Lung microvascular endothelial cell (primary cell): ENCODE measurements around the gene SSBP3. TPM values are rescaled to one million over a fixed set of nuclear protein-coding genes. Genes with fewer than 3 reads are reported as not detected.
A peak's percentile ranks its signal among the peaks of the same experiment; 100 is the strongest.

ENCODE experiments used
- DNase-seq, 2 donors: peaks; one replicate each; pipeline versions ENCODE4 v3.0.0 to v3.0.0-alpha.2; 2010; ENCODE audit warnings: low read depth in 2 of 2
- total RNA-seq: library from RNA; depleted of rRNA; stranded (reverse); fragments of >200 nt; gene quantifications from 2 replicates; pipeline ENCODE4 v1.2.1, GENCODE V29; 2014

SSBP3 gene
- total RNA-seq, 1 donor from 2014 or later: 10.3 TPM

DNA sequence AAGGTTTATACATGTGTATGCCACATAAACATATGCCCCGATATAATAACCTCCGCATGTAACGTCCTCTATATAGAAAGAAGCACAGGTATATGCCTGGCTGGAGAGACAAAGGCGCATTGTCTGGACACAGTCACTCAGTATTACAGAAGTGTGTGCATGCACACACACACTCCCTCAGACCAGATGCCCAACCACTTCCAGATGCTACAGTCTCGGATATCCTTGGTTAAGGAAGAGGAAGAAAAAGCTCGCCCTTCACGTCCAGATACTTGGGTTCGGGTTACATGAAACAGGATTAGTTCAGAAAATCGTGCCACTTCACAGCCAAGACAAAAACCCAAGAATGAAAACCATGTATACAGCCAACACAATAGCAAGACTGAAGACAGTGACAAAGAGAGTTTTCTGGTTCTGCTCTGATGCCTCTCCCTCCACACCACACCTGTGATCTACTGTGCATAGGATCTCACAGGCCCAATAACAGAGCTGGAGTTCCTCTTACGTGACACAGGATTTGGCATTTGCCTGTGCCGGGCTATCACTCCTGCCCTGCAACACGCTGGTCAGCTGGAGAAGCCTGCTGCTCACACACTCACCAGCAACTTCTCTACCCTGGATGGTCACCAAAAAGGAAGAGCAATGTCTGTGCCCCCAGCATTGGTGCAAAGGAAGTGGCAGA lies 75.0 kb downstream of the SSBP3 start:
- no peak for DNase-seq

GRCh38 chr1:54329312-54330003 lies 76.7 kb downstream of the SSBP3 start:
- DNase-seq: no peak

DNA sequence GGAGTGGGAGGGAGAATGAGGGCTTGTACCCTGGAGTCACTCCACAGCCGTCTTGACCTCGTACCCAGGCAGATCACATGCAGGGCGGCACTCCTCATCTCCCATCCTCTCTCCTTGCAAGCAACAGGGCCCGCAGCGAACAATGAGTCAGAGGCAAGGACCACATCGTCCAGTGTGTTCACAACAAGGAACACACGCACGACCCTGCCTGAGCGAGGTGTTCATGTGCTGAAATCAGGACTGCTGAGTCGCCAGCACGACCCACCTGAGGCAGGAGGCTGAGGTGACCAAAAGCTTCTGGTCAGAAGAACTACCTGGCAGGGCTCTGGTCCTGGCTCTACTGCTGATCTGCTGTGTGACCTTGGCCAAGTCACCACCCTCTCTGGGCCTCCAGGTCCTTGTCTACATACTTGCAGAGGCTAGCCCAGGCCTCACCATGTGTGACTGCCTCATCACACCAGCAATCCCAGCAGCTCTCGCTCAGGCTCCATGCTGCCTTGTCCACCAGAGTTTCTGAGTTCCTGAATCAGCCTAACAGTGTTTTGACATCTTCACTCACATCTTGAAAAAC lies 78.0 kb downstream of the SSBP3 start:
- DNase-seq: peak in 1 of 2 donors; percentile 39

GRCh38 chr1:54327386-54328065 lies 78.7 kb downstream of the SSBP3 start:
- DNase-seq: peak in 1 of 2 donors; percentile 44

DNA sequence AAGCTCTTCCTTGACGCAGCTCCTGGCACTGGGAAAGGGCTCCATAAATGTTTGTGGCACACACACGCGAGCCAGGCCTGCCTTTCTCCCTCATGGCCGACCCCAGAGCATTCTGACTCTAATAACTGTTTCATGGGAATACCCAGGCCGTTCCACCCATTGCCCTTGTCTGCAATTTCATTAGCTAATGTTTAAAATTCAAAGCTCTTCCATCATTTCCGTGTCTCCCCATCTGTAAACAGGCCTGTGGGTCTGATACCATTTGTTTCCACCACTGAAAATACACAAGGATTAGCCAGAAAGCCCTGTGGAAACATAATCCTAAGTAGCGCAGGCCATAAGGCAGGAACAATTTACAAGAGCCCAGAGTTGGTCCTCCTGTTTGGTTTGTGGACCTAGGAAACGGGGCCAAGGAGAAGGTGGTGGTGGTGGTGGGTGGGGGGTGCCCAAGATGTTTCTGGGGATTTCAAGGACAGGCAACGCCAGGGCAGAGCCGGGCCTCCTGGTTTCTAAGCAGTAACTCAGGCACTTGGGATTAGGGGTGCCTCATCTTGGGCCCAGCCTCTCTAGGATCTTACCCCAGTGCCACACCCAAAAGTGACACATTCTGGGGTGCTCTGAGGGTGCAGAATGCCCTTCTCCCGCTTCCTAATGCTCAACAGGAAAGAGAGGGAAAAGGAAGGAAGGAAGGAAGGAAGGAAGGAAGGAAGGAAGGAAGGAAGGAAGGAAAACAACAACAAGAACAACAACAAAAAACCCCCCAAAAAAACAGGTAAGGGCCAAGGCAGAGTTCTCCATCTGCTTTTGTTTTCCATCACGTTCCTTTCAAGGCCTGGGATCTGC lies 79.4 kb downstream of the SSBP3 start:
- peak in 1 of 2 donors; percentile 20 for DNase-seq

DNA sequence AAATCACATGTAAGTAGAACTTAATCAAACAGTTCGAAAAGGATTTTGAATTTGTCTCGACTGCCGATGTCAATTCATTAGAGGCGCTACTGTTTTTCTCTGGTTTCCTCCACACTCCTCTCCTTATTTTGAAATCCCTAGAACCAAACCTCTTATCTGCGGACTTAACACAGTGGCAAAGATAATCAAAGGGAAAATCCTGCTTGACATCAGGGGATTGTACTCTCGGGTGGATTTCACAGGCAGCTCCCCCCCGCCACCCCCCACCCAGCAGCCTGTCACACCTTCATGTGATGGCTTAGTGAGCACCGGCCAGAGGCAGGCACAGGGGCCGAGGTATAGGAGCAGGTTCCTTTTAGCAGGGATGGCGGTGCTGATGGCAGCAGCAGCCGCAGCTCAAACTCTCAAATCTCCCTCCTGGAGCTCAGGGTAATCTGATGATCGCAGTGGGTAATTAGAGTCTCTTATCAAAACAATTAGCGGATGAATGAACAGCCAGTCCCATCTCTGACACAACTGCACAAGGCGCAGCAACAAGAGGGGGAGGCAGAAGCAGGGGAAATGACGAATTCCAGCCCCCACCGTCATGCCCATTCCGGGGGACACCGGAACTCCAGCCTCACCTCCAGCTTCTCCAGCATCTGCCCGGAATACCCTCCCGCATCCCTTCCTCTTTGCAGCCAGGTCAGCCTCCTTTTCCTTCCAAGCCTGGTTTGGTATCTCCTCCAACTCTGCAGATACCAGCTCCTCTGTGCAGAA lies 80.3 kb downstream of the SSBP3 start:
- peak; percentile 31 to 62 for DNase-seq

- no peak for DNase-seq
Measured at GRCh38 chr1:54325284-54325683, 80.9 kb downstream of the SSBP3 start.

GRCh38 chr1:54324251-54325140 lies 81.7 kb downstream of the SSBP3 start:
- peak in 1 of 2 donors; percentile 18 for DNase-seq

DNA sequence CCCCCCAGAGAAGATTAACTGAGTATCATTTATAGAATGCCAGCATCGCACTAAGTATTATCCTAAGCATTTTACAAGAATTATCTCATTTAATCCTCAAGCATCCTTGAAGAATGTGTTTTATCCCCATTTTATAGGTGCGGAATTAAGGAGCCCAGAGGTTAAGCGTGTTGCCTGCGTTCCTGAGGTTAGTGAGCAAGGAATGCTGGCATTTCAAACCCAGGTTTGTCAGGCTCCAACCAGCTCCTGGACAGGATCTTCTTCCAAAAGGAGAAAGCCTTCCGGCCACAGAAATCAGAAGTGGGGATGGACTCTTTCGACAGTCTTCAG lies 82.3 kb downstream of the SSBP3 start:
- DNase-seq: no peak

GRCh38 chr1:54323324-54323739 lies 82.9 kb downstream of the SSBP3 start:
- no peak for DNase-seq

DNA sequence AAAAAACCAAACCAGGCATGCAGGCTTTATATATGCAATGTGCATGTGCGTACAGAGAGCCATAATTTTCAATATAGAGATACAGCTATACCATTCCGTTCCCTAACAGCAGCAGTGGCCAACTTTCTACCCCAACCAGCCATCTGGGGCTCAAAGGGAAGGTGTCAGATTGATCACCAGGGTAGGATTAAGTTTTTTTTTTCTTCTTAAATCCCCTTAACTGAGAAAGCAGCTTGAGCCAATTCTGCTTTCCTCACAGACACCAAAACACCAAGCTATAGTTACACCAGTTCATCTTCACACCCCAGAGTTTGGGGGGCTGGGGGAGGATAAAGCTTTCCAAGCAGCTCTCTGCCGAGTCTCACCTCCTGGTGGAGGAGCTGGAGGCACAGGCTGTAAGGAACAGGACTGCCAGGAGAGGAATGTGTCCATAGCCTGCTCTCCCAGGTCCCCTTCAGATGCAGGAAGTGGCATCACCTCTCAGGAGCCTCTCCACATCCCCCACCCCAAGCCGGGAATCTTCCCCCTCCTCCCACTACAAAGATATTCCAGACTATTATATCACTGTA lies 87.9 kb downstream of the SSBP3 start:
- no peak for DNase-seq

DNA sequence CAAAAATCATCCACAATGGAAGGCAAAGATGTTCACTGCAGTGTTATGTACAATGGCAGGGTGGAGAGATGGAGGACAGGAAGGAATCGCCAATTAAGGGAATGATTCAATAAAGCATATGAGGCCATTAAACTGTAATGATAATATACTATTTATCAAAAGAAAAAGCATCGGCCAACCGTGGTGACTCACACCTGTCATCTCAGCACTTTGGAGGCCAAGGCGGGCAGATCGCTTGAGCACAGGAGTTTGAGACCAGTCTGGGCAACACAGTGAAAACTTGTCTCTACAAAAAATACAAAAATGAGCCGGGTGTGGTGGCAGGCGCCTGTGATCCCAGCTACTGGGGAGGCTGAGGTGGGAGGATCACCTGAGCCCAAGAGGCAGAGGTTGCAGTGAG lies 89.1 kb downstream of the SSBP3 start:
- DNase-seq: peak in 1 of 2 donors; percentile 39

GRCh38 chr1:54315099-54315498 lies 91.1 kb downstream of the SSBP3 start:
- no peak for DNase-seq

DNA sequence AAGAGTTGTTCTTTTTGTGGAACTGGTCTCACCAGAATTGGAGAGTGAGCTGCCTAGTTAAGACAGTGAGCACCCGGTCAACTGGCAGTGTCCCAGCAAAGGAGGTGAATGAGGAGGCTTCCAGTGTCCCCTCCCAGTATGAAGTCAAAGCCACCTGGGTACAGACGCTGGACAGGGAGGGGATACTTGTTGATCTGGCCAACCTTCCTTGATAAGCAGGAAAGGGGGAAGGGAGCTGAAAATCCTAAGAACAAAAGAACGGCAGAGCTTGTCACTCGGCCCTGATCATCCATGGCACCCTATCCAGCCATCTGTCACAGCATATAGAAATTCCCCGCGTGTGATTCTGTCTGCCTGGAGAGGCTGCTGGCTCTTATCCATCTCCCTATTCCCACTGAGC lies 91.5 kb downstream of the SSBP3 start:
- DNase-seq: no peak

- peak; percentile 87 to 89 for DNase-seq
Measured at GRCh38 chr1:54312796-54313316, 93.3 kb downstream of the SSBP3 start.

- no peak for DNase-seq
Measured at GRCh38 chr1:54311506-54311905, 94.7 kb downstream of the SSBP3 start.

- peak; percentile 72 to 76 for DNase-seq
Measured at GRCh38 chr1:54310439-54311328, 95.5 kb downstream of the SSBP3 start.
